PC-3 (cell line): ENCODE measurements around the gene ADRM1.

Source experiments
- EZH2 ChIP-seq: fragments of 300-600 bp; sonication (generic); IDR thresholded peaks from one replicate; pipeline ENCODE4 v1.6.1; 2017; ENCODE audit warnings: antibody characterized with exemption, mild to moderate bottlenecking, low read length; ENCODE audit not compliant: unreplicated experiment
- EZH2phosphoT487 ChIP-seq: fragments of 300-600 bp; sonication (generic); IDR thresholded peaks from 2 replicates; pipeline ENCODE4 v1.6.1; 2018; ENCODE audit warnings: mild to moderate bottlenecking, antibody characterized with exemption, low read length, borderline replicate concordance
- TF ChIP-seq, protein P1 (sequence below): fragments of 300-600 bp; sonication (generic); conservative IDR thresholded peaks from 2 replicates; pipeline ENCODE4 v1.5.1; 2017; ENCODE audit warnings: antibody characterized with exemption, low read depth, mild to moderate bottlenecking, low read length

- TF ChIP-seq EZH2phosphoT487 (no peak), EZH2 (no peak)
- TF ChIP-seq, protein P1, sequence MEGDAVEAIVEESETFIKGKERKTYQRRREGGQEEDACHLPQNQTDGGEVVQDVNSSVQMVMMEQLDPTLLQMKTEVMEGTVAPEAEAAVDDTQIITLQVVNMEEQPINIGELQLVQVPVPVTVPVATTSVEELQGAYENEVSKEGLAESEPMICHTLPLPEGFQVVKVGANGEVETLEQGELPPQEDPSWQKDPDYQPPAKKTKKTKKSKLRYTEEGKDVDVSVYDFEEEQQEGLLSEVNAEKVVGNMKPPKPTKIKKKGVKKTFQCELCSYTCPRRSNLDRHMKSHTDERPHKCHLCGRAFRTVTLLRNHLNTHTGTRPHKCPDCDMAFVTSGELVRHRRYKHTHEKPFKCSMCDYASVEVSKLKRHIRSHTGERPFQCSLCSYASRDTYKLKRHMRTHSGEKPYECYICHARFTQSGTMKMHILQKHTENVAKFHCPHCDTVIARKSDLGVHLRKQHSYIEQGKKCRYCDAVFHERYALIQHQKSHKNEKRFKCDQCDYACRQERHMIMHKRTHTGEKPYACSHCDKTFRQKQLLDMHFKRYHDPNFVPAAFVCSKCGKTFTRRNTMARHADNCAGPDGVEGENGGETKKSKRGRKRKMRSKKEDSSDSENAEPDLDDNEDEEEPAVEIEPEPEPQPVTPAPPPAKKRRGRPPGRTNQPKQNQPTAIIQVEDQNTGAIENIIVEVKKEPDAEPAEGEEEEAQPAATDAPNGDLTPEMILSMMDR: no peak
These were observed 34.9 kb downstream of the ADRM1 start for GRCh38 chr20:62337558-62338293.
